HAP-1 (cell line): ENCODE measurements around the gene NUTM2D.
"Not testable (repeated sequence)": the region's sequence is repeated elsewhere in the genome, so short reads cannot be mapped to it uniquely, and the experiment has no call there.

Source experiments
- DNase-seq, 2 experiments: peaks; one replicate each; pipeline ENCODE4 v3.0.0-alpha.2; 2016 to 2020; ENCODE audit warnings: low spot score in 2 of 2
- H3K27me3 ChIP-seq: fragments of 250-450 bp; sonication (Bioruptor Pico); 2 replicates; pipeline ENCODE4 v1.5.1; 2020; ENCODE audit warnings: low read depth, mild to moderate bottlenecking, moderate library complexity
- H3K36me3 ChIP-seq: fragments of 250-450 bp; sonication (Bioruptor Pico); replicated peaks from 2 replicates; pipeline ENCODE4 v1.5.1; 2020; ENCODE audit warnings: mild to moderate bottlenecking
- H3K4me1 ChIP-seq: fragments of 250-450 bp; sonication (Bioruptor Pico); 2 replicates; pipeline ENCODE4 v1.5.1; 2020; ENCODE audit warnings: mild to moderate bottlenecking
- H3K4me3 ChIP-seq: fragments of 250-450 bp; sonication (Bioruptor Pico); 2 replicates; pipeline ENCODE4 v1.5.1; 2020; ENCODE audit warnings: mild to moderate bottlenecking, moderate library complexity
- H3K9me3 ChIP-seq: fragments of 250-450 bp; sonication (Bioruptor Pico); 2 replicates; pipeline ENCODE4 v1.5.1; 2020; ENCODE audit warnings: mild to moderate bottlenecking, moderate library complexity
- in situ Hi-C: fragments of 300-500 bp; cut with MboI; formaldehyde crosslinking; loops from 3 replicates; pipeline ENCODE4 v1.14.3; 2020; ENCODE audit warnings: low sequenced_read_pairs, inconsistent platforms, mixed read lengths

The NUTM2D gene

DNA sequence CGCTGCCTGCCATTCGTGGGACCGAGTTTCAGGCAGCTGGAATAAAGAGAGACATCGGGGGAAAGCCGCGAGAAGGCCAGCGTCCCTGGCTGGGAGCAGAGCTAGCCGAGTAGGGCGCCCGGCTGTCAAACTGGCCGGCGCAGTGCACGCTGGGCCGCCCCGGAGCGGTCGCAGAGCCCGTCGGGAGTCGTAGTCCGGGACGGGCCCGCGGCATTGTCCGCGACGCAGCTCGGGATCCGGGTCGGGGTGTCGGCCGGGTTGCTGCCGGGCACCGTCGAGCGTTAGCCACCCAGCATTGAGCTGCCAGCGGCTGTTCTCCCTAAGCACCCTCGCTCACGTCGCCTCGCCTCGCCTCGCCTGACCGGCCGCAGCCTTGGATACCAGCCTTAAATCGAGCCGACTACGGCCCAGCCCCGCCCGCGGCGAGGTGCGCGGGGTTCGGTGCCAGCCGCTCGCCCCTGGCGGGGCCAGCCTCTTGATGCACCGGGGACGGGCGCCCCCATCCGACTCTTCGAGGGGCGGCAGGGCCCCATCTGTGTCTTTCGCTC is 14.8 kb upstream of the NUTM2D start:
- H3K36me3 ChIP-seq, DNase-seq, H3K4me1 ChIP-seq, H3K9me3 ChIP-seq, H3K4me3 ChIP-seq, in situ Hi-C loops, H3K27me3 ChIP-seq: not testable (repeated sequence)

DNA sequence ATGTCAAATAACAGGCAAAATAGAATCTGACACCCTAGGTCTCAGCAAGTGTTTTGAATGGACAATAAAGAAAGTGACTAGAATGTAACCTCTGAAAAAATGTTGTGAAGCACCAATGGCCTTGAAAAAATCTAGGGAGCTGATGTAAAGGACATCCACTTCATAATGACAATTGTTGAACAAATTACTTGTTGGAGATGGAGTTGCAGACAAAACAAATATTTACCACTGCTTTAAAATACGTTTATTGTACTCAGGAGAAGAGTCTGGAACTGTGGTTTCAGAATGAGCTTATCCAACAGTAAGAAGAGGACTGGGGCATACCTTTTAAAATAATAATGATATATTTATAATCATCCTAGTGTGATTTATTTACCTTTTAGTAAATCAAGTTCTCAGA is 11.8 kb upstream of the NUTM2D start:
- H3K4me3 ChIP-seq, in situ Hi-C loops, H3K4me1 ChIP-seq, DNase-seq, H3K36me3 ChIP-seq, H3K27me3 ChIP-seq, H3K9me3 ChIP-seq: not testable (repeated sequence)

DNA sequence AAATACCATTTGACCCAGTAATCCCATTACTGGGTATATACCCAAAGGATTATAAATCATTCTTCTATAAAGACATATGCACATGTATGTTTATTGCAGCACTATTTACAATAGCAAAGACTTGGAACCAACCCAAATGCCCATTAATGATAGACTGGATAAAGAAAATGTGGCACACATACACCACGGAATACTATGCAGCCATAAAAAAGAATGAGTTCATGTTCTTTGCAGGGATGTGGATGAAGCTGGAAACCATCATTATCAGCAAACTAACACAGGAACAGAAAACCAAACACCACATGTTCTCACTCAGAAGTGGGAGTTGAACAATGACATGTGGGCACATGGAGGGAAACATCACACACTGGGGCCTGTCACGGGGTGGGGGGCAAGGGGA is 7.4 kb upstream of the NUTM2D start:
- DNase-seq, H3K9me3 ChIP-seq, in situ Hi-C loops, H3K36me3 ChIP-seq, H3K4me3 ChIP-seq, H3K4me1 ChIP-seq, H3K27me3 ChIP-seq: not testable (repeated sequence)

DNA sequence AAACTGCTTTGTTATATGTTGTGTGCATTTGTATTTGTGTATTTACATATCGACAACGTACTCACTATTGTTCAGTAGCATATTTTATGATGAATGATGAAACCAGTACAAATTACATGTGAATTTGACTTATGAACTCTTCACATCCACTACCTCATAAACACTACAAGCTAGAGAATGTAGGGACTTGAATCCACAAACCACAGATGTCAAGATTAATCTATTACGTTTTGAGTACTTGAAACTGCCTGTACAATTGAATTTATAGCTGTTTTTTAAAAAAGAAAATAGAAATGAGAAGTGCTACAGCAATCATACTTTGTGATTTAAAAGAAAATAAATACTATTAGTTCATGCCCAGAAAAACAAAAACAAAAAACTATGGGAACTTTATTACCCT is 4.7 kb upstream of the NUTM2D start:
- H3K4me1 ChIP-seq, H3K4me3 ChIP-seq, H3K9me3 ChIP-seq, DNase-seq, in situ Hi-C loops, H3K27me3 ChIP-seq, H3K36me3 ChIP-seq: not testable (repeated sequence)

DNA sequence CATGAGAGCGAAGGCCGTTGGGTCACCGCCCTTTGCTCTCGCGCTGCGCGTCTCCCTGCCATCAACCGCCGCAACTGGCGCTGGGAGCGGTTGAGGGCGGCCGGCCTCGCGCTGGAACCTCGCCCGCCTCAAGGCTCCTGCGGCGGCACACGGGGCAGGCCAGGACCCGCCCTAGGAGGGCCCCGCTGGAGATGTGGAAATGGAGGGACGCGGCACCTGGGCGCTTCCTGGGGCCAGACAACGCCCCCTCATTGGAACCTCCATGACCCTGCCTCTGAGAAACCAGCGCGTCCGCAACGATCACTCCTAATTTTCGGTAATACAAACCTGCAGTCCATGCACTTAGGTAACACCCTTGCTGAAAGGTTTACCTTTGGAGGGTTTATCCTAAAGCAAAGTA is 2.4 kb upstream of the NUTM2D start:
- DNase-seq, H3K4me1 ChIP-seq, H3K27me3 ChIP-seq, in situ Hi-C loops, H3K9me3 ChIP-seq, H3K36me3 ChIP-seq, H3K4me3 ChIP-seq: not testable (repeated sequence)

DNA sequence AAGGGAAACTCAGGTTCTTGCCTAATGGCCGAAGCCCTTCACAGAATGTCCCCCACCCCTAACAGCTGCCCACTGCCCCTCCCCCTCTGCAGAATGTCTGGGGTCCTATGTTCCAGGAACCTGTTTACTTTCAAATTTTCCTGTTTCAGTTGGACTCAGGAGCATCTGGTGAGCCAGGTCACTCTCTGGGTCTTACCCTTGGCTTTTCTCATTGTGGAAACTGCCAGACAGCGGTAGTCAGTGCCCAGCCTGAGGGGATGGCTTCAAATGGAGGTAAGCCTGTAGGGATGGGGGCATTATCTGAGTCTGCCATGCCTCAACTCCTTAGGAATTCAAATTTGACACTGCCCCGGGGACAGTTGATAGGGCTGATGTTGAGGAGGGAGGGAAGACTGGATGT is 615 bp downstream of the NUTM2D start:
- H3K36me3 ChIP-seq, H3K9me3 ChIP-seq, H3K4me1 ChIP-seq, H3K27me3 ChIP-seq, DNase-seq, H3K4me3 ChIP-seq, in situ Hi-C loops: not testable (repeated sequence)

DNA sequence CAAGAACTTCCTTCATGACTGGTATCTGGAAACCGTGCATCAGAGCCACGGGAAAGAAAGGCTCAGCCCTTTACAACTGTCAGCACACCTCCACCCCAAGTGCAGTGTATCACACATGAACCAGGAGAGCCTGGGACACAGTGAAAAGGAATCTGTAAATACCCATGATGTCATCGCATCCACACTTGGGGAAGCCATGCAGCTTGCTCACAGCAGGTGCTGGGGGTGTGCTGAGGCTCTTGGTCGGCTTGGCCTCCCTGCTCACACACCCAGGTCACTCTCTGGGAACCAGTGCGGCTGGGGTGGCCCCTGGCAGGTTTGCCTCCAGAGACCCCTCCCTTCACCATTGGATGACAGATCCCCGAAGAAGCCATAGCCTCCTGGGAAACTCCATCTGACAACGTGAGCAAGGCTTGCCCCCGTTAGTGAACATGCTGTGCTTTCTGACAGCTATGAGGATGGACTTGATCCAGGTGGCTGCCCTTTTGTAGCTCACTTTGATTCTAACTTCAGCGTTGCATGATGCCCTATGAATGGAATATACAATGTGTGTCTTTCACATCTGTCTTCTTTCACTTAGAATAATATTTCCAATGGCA is 12.1 kb downstream of the NUTM2D start:
- H3K27me3 ChIP-seq, DNase-seq, H3K36me3 ChIP-seq, H3K4me3 ChIP-seq, in situ Hi-C loops, H3K9me3 ChIP-seq, H3K4me1 ChIP-seq: not testable (repeated sequence)

DNA sequence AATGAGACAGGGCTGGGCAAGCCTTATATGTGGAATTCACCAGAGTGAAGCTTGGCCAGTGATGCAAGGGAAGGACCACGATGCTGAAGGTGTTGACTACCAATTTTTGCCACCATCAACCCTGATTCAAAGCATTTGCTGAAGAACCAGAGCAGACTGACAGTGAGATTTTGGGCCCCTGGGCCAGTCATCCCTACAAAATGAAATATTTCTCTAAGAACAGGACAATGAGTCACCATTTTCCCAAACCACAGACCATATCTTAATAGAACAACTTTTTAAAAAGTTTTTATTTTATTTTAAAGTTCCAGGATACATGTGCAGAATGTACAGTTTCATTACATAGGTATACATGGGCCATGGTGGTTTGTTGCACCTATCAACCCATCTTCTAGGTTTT is 16.5 kb downstream of the NUTM2D start:
- H3K9me3 ChIP-seq, in situ Hi-C loops, H3K4me3 ChIP-seq, H3K36me3 ChIP-seq, H3K27me3 ChIP-seq, H3K4me1 ChIP-seq, DNase-seq: not testable (repeated sequence)

DNA sequence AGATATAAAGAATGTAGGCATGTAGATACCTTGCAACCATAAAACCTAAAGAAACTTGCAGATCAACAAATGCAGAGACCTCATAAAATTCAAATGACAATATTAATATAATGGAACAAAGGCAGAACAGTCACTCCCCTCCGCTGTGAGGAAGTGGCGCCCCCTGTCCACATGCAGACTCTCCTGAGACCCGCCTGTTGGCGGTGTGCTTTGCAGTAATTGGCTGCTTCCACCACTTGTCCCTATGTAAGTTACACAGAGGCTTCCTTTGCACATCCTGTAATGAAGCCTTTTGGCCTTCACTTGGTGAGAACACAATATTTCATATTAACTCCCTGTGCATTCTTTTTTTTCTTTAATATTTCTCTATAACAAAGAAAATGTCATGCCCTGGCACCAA is 21.6 kb downstream of the NUTM2D start:
- in situ Hi-C loops, H3K9me3 ChIP-seq, DNase-seq, H3K4me1 ChIP-seq, H3K27me3 ChIP-seq, H3K4me3 ChIP-seq, H3K36me3 ChIP-seq: not testable (repeated sequence)

DNA sequence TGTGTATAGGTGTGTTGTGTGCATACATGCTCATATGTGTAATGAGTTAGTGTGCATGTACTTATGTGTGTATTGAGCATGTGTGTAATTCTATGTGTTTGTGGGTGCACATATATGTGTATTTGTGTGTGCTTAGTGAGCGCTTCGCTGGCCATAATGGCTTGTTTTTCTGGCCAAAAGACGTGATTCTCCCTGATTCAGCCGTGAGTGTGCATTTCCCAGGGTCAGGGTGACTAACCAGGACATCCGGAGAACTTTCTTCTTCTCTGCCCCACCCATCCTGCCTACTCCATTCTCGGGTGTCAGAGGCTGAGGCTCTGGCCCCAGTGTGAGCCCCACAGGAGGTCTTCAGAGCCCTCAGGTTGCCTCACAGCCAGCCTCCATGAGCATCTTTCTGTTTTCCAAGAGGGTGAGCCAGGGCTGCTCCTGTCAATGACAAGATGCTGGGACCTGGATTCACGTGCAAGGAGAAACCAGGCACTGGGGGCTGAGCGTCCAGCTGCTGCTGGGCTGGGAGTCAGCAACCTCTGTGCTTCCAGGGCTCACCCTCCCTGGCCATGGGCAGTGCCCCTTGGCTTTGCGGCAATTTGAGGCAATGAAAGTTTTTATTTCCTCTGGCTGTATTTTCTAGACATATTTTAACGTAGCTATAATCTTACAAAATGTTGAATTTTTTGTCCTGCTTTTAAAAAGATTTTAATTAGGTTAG is 25.8 kb downstream of the NUTM2D start:
- H3K27me3 ChIP-seq, H3K4me1 ChIP-seq, H3K36me3 ChIP-seq, H3K4me3 ChIP-seq, H3K9me3 ChIP-seq, DNase-seq, in situ Hi-C loops: not testable (repeated sequence)

DNA sequence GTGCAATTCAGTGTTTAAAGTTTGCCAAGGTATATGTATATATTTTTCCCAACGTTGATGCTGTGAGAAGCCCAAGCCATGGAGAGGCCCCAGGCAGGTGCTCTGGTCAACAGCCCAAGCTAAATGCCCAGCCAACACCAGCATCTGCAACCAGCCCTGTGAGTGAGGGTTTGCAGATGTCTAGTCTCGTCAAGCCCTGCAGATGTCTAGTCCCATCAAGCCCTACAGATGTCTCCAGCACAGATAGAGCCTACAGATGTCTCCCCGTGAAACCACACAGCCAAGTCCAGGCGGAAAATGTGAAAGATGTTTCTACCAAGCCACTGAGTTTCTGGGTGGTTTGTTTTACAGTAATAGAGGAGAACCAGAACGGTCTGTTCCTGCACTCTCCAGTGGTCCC is 26.7 kb downstream of the NUTM2D start:
- H3K9me3 ChIP-seq, H3K4me3 ChIP-seq, H3K27me3 ChIP-seq, H3K4me1 ChIP-seq, DNase-seq, H3K36me3 ChIP-seq, in situ Hi-C loops: not testable (repeated sequence)

DNA sequence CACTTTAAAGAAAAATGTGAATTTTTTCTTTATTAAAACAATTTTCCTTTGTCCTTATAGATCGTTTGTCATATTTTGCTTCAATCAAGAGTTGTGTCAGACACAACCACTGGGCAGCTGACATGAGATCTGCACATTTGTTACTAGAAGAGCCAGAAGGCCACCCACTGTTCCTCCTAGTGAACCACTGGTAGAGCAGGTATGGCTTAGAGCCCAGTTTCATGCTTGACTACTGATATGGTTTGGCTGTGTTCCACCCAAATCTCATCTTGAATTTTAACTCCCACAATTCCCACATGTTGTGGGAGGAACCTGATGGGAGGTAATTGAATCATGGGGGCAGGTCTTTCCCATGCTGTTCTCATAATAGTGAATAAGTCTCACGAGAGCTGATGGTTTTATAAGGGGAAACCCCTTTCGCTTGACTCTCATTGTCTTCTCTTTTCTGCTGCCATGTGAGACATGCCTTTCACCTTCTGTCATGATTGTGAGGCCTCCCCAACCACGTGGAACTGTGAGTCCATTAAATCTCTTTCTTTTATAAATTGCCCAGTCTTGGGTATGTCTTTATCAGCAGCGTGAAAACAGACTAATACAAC is 28.3 kb downstream of the NUTM2D start:
- DNase-seq, in situ Hi-C loops, H3K9me3 ChIP-seq, H3K4me3 ChIP-seq, H3K36me3 ChIP-seq, H3K4me1 ChIP-seq, H3K27me3 ChIP-seq: not testable (repeated sequence)

DNA sequence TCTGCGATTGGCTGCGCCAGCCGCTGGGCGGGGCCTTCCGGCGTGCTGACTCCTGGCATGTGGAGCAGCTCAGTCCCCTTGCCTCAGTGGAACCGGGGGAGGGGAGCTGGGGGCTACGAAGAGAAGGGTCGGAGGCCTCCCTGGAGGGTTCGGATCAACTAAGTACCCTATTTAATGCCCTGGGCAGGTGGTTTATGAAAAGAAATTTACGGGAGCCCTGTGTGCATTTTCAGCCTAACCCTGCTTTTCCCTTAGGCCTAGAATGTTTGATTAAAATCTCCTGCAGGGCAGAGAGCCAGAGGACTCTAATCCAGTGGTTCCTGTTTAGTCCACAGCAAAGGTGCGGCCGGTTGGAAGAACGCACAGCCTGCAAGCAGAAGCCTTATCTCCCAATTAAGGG is 33.8 kb downstream of the NUTM2D start:
- H3K4me1 ChIP-seq, H3K36me3 ChIP-seq, H3K27me3 ChIP-seq, DNase-seq, in situ Hi-C loops, H3K9me3 ChIP-seq, H3K4me3 ChIP-seq: not testable (repeated sequence)

DNA sequence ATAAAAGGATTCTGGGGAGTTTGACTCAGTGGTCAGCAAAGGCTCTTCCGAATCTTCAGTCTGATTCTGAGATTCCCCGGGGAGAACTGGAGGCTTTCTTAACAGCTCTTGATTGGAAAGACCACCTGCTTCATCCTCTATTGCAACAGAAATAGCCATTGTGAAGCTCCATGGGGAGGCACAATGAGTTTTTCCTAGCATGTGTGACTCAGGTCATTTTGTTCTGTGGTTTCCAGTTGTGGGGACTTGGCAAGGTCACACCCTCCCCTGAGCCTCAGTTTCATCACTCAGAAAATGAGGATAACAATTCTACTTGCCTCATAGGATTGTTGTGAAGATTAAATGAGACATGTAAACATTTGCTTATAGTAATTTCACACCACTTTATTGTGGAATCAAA is 38.7 kb downstream of the NUTM2D start:
- H3K9me3 ChIP-seq, H3K4me3 ChIP-seq, DNase-seq, H3K4me1 ChIP-seq, H3K36me3 ChIP-seq, H3K27me3 ChIP-seq, in situ Hi-C loops: not testable (repeated sequence)
